ENCODE measurements around the gene ZGLP1.
"Not testable (repeated sequence)": the region's sequence is repeated elsewhere in the genome, so short reads cannot be mapped to it uniquely, and the experiment has no call there.

Gene ZGLP1

DNA sequence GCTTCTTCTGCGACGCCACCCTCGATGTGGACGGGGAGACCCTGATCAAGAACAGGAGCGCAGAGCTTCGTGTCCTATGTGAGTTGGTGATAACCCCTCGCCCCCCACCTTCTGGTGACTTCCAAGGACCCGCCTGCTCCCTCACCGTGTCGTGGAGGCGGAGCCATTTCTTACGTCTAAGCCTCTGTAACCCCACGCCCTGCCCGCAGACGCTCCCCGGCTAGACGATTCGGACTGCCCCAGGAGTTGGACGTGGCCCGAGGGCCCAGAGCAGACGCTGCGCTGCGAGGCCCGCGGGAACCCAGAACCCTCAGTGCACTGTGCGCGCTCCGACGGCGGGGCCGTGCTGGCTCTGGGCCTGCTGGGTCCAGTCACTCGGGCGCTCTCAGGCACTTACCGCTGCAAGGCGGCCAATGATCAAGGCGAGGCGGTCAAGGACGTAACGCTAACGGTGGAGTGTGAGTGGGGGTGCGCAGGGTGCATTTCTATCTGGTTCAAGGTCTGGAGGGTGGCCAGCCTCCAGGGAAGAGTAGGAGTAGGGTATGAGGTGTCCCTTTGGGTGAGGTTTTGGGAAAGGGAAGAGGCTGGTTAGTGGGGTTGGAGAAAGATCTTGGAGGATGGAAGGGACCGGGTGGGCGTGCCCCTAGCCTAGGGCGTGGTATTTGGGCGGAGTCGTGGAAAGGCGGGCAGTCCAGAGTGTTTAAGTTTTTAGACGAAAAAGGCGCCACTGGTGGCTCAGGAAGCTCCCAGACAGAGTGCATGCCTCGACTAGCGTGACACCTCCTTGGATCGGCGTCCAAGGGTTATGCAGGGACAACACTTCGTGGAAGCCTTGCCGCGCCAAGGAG lies 16.6 kb downstream of the ZGLP1 start:
- no peak for DNase-seq

DNA sequence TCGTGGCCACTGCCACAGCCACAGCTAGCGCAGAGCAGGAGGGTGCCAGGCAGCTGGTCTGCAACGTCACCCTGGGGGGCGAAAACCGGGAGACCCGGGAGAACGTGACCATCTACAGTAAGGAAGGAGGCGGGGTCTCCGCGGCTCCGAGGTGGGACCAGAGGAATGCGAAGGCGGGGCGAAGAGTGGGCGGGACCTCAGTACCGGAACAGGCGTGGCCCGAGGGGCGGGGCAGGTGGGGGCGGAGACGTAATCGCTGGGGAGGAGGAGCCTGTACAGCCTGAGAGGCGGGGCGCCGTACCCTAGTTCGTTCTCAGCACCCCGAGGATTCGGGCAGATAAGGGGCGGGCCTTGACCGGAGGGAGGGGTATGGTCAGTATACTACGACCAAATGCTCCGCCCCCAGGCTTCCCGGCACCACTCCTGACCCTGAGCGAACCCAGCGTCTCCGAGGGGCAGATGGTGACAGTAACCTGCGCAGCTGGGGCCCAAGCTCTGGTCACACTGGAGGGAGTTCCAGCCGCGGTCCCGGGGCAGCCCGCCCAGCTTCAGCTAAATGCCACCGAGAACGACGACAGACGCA lies 17.3 kb downstream of the ZGLP1 start:
- DNase-seq = no peak

DNA sequence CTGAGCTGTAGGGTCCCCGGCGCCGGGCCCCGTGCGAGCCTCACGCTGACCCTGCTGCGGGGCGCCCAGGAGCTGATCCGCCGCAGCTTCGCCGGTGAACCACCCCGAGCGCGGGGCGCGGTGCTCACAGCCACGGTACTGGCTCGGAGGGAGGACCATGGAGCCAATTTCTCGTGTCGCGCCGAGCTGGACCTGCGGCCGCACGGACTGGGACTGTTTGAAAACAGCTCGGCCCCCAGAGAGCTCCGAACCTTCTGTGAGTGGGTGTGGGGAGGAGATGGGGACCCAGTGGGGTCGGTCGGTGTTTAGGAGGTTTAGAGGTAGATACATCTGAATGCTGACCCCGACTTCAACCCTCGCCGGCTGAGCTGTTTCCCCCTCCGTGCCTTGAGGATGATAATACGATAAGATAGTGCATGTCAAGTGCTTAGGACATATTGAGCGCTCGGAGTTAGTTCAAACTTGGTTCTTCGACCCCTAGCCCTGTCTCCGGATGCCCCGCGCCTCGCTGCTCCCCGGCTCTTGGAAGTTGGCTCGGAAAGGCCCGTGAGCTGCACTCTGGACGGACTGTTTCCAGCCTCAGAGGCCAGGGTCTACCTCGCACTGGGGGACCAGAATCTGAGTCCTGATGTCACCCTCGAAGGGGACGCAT lies 17.9 kb downstream of the ZGLP1 start:
- DNase-seq = no peak

DNA sequence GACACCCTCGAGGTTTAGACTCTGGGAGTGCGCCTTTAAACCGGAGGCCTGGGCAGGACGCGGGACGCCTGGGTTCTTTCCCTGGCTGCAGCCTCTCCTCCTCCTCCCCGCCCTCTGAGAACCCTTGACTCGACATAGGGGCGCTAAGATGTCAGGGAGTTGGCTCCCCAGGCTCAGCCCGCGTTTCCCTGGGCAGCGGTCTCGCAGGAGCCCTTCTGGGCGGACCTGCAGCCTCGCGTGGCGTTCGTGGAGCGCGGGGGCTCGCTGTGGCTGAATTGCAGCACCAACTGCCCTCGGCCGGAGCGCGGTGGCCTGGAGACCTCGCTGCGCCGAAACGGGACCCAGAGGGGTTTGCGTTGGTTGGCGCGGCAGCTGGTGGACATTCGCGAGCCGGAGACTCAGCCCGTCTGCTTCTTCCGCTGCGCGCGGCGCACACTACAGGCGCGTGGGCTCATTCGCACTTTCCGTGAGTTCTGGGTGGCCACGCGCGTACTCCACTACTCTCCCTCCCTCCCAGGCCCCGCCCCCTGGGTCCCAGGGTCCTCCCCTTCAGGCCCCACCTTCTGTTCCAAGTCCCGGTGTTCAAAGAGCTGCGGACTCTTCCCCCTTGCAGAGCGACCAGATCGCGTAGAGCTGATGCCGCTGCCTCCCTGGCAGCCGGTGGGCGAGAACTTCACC lies 18.6 kb downstream of the ZGLP1 start:
- no peak for DNase-seq

DNA sequence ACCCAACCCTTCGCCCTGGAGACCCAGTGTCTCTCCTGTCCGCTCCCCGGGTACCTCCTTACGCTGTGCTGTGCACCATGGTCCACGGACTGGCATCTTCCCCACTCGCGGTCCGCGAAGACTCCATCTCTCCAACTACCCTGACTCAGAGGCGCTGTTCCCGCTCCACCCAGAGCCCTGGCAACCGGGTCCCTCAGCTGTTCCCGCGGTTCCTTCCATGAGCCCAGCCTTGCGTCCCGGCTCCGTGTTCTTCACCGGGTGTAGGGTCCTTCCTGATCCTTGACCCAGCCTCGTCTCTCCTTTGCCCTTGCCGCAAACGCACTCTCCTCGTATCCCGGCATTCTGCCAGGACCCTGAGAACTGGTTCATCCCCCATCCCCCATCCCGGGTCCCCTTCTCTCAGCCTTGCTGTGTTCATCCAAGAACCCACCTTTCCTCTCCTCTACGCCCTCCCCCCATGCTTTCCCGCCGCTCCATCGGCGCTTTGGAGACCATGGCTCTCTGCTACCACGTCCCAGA lies 19.2 kb downstream of the ZGLP1 start:
- no peak for DNase-seq

DNA sequence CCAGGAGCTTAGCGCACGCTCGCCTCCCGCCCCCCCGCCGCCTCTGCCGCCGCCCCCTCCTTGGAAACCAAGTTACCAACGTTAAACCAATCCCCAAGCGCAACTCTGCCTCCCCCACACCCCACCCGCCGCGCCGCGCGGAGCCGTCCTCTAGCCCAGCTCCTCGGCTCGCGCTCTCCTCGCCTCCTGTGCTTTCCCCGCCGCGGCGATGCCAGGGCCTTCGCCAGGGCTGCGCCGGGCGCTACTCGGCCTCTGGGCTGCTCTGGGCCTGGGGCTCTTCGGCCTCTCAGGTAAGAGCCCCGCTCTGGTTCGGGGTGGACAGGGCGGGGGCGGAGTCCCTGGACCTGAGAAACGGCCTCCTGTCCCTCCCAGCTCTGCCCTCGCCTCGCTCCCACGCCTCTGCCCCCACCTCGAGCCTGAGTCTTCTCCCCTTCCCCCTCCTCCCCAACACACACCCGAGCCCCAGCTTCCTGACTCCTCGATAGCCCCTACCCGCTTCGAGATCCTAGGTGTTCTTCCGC lies 19.7 kb downstream of the ZGLP1 start, which contains the start of gene ICAM5:
Gene ICAM5, plus strand, starts transcription at position 117 of the 521 bp plus-strand sequence. Its CDS starts 92 bp downstream, at position 209.
- no peak for DNase-seq

DNA sequence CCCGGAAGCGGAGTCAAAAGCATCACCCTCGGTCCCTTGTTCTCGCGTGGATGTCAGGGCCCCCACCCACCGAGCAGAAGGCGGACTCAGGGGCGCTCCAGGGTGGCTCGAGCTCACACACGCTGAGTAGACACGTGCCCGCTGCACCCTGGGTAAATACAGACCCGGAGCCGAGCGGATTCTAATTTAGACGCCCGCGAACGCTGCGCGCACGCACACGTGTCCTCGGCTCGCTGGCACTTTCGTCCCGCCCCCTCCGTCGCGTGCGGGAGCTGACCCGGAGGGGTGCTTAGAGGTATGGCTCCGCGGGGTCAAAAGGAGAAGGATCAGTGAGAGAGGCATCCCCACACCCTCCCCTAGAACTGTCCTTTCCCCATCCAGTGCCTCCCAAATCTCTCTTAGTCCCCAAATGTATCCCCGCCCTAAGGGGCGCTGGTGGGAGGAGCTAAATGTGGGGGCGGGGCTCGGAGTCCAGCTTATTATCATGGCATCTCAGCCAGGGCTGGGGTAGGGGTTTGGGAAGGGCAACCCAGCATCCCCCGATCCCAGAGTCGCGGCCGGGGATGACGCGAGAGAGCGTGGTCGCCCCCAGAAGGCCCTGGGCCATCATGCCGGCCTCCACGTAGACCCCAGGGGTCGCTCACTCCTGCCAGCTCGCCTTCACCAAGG lies 20.3 kb downstream of the ZGLP1 start:
- DNase-seq = no peak

DNA sequence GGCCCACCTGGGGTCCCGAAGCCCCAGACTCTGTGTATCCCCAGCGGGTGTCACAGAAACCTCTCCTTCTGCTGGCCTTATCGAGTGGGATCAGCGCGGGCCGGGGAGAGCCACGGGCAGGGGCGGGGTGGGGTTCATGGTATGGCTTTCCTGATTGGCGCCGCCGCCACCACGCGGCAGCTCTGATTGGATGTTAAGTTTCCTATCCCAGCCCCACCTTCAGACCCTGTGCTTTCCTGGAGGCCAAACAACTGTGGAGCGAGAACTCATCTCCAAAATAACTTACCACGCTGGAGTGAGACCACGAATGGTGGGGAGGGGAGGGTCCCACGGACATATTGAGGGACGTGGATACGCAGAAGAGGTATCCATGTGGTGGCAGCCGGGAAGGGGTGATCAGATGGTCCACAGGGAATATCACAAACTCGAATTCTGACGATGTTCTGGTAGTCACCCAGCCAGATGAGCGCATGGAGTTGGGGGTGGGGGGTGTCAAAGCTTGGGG lies 20.9 kb downstream of the ZGLP1 start:
- no peak for DNase-seq

DNA sequence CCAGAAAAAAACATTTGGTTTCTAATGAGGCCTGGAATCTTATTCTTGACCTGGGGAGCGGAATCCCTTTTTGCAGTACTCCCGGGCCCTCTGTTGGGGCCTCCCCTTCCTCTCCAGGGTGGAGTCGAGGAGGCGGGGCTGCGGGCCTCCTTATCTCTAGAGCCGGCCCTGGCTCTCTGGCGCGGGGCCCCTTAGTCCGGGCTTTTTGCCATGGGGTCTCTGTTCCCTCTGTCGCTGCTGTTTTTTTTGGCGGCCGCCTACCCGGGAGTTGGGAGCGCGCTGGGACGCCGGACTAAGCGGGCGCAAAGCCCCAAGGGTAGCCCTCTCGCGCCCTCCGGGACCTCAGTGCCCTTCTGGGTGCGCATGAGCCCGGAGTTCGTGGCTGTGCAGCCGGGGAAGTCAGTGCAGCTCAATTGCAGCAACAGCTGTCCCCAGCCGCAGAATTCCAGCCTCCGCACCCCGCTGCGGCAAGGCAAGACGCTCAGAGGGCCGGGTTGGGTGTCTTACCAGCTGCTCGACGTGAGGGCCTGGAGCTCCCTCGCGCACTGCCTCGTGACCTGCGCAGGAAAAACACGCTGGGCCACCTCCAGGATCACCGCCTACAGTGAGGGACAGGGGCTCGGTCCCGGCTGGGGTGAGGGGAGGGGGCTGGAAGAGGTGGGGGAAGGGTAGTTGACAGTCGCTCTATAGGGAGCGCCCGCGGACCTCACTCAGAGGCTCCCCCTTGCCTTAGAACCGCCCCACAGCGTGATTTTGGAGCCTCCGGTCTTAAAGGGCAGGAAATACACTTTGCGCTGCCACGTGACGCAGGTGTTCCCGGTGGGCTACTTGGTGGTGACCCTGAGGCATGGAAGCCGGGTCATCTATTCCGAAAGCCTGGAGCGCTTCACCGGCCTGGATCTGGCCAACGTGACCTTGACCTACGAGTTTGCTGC lies 22.5 kb downstream of the ZGLP1 start, which contains the start of gene ICAM4:
Gene ICAM4, plus strand, starts transcription at position 153 of the 935 bp plus-strand sequence. Its CDS starts 58 bp downstream, at position 211.
- DNase-seq = no peak

DNA sequence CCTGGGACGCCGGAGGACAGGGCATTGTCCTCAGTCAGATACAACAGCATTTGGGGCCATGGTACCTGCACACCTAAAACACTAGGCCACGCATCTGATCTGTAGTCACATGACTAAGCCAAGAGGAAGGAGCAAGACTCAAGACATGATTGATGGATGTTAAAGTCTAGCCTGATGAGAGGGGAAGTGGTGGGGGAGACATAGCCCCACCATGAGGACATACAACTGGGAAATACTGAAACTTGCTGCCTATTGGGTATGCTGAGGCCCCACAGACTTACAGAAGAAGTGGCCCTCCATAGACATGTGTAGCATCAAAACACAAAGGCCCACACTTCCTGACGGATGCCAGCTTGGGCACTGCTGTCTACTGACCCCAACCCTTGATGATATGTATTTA lies 24.2 kb downstream of the ZGLP1 start:
- DNase-seq = no peak

DNA sequence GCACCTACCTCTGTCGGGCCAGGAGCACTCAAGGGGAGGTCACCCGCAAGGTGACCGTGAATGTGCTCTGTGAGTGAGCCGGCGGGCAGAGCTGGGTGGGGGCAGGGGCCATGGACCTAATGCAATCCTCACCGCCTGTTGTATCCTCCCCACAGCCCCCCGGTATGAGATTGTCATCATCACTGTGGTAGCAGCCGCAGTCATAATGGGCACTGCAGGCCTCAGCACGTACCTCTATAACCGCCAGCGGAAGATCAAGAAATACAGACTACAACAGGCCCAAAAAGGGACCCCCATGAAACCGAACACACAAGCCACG lies 24.7 kb downstream of the ZGLP1 start:
- DNase-seq = no peak

DNA sequence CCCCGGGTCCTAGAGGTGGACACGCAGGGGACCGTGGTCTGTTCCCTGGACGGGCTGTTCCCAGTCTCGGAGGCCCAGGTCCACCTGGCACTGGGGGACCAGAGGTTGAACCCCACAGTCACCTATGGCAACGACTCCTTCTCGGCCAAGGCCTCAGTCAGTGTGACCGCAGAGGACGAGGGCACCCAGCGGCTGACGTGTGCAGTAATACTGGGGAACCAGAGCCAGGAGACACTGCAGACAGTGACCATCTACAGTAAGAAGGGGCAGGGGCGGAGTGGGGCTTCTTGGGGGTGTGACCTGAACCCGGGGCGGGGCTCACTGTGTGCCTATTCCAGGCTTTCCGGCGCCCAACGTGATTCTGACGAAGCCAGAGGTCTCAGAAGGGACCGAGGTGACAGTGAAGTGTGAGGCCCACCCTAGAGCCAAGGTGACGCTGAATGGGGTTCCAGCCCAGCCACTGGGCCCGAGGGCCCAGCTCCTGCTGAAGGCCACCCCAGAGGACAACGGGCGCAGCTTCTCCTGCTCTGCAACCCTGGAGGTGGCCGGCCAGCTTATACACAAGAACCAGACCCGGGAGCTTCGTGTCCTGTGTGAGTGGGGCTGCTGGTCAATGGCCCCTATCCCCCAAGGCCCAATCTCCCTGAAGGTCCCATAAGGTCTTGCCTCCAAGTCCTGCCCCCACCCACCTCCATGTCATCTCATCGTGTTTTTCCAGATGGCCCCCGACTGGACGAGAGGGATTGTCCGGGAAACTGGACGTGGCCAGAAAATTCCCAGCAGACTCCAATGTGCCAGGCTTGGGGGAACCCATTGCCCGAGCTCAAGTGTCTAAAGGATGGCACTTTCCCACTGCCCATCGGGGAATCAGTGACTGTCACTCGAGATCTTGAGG lies 25.3 kb downstream of the ZGLP1 start:
- DNase-seq = no peak

DNA sequence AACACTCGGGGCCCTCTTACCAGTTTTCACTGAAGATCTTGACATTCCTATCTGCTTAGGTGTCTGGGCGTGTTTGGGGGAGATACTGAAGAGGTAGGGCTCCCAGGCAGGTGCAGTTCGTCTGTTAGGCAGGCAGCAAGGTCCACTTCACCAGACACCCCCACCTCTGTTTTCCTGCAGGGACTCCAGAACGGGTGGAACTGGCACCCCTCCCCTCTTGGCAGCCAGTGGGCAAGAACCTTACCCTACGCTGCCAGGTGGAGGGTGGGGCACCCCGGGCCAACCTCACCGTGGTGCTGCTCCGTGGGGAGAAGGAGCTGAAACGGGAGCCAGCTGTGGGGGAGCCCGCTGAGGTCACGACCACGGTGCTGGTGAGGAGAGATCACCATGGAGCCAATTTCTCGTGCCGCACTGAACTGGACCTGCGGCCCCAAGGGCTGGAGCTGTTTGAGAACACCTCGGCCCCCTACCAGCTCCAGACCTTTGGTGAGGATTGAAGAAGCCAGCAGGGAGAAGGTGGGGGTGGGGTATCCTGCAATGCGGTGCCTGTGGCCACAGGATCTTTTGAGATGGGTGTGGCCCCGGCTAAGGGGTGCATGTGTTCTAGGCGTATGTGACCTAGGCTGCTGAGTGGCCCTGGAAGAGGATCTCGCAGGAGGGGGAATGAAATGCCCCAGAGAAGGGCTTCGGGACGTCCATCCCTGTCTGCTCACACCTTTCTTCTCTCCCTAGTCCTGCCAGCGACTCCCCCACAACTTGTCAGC lies 26.1 kb downstream of the ZGLP1 start:
- DNase-seq = no peak

DNA sequence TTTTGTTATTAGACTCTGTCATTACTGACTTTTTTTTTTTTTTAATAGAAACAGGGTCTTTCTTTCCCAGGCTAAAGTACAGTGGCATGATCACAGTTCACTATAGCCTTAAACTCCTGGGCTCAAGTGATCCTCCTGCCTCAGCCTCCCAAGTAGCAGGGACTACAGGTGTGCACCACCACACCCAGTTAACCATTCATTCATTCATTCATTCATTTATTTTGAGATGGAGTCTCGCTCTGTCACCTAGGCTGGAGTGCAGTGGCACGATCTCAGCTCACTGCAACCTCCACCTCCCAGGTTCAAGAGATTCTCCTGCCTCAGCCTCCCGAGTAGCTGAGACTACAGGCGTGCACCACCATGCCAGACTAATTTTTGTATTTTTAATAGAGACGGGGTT lies 27.6 kb downstream of the ZGLP1 start:
- not testable (repeated sequence) for DNase-seq

DNA sequence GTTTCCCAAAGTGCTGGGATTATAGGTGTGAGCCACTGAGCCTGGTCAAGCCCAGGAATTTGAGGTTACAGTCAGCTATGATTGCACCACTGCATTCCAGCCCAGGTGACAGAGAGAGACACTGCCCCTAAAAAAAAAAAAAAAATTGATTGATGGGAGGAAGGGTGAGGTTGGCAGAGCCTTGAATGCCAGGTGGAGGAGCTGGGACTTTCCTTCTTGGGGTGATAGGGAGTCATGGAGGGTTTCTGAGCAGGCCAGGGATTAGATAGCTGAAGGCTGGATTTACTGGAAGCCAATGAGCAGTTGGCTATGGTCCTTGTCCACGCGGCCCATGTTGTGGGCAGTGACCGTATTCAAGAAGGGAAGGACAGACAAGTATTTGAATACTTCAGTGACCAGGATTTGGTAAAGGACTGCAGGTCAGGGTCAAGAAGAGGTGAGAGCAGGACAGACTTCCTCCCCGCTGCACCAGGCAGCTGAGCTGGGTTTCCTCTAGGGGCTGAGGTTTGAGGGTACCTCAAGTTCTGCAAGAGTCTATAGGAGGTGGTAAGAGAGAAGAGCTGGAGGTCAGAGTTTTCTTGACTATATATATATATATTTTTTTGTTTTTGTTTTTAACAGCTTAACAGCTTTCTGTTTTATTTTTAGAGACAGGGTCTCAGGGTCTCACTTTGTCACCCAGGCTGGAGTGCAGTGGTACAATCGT lies 29.7 kb downstream of the ZGLP1 start:
- DNase-seq = no peak

DNA sequence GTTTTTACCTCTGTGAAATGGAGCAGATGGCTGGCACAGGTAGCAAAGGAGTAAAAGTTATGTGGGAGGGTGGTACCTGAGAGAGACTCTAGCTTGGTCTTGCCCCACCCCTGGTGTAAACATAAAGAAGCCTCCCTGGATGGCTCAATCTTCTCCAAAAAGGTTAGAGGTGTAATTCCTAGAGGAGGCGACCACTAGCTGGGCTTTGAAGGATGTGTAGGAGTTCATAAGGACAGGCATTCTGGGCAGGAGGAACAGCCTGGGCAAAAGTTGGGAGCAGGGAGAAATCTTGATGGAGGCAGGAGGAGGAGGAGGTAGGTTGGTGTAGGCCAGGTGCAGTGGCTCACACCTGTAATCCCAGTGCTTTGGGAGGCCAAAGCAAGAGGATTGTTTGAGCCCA lies 30.7 kb downstream of the ZGLP1 start:
- DNase-seq = no peak

DNA sequence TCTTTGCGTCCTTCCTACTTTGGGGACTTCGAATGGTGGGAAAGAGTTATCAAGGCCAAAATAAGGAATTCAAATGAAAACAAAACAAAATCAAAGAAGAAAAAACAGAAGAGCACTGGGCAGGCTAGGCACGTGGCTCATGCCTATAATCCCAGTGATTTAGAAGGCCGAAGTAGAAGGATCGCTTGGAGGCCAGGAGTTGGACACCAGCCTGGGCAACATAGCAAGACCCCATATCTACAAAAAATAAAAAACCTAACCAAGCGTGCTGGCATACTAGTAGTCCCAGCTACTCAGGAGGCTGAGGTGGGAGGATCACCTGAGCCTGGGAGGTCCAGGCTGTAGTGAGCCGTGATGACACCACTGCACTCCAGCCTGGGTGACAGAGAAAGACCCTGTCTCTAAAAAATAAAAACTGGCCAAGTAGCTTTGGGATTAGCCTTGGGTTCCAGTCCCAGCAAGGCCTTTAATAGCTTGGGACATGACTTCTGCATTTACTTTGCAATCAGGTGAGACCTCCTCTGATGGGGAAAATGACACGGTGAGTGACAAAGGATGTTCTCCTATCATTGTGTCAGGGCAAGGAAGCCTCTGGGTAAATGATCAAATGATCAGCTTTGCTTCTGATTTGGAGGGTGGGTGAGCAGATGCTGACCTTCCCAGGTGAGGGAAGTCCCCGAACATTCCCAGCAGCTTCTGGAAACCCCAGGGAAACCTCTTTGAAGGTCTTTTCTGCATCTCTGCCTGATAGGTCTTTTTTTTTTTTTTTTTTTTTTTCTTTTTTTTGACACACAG lies 31.6 kb downstream of the ZGLP1 start:
- no peak for DNase-seq

DNA sequence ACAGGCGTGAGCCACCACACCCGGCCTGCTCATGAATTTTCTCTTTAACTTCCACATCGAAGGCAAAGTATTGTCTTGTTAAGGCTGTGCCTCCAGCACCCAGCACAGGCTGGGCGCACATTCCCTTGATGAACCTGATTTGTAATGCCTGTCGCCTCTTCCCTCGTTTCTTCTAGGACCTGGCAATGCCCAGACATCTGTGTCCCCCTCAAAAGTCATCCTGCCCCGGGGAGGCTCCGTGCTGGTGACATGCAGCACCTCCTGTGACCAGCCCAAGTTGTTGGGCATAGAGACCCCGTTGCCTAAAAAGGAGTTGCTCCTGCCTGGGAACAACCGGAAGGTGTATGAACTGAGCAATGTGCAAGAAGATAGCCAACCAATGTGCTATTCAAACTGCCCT lies 35.0 kb downstream of the ZGLP1 start:
- DNase-seq = no peak
